HG03108 (cell line): Measurements from ENCODE around the gene TRPV4.

Experiments
- ATAC-seq: cut with Tn5 transposase; IDR thresholded peaks from one replicate; pipeline ENCODE4 v1.9.1; 2021; ENCODE audit warnings: moderate library complexity; ENCODE audit not compliant: unreplicated experiment

TRPV4 gene

GRCh38 chr12:109764776-109765445 is 68.3 kb downstream of the TRPV4 start:
- ATAC-seq = no peak

- no peak for ATAC-seq
Observed at GRCh38 chr12:109764123-109764522, 69.1 kb downstream of the TRPV4 start.

DNA sequence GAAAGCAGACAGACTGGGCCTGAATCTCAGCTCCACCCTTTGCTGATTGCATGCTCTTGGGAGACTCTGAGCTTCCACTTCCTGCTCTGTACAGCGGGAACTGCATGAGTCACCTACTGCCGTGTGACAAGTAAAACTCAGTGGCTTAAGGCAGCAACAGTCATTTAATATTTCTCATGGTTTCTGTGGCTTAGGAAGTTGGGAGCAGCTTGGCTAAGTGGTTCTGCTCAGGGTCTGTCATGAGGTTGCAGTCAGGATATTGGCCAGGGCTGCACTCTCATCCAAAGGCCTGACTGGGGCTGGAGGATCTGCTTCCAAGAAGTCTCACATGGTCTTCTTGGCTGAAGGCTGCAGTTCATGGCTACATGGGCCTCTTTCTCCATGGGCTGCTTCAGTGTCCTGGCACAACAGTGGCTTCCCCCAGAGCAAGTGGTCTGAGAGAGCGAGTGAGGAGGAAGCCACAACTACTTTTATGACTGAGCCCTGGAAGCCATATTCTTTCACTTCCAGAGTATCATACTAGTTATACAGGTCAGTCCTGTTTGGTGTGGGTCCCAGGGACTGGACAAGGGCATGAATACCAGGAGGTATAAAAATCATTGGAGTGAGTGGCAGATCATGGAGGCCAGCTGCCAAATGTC is 69.9 kb downstream of the TRPV4 start:
- ATAC-seq = no peak

- no peak for ATAC-seq
Observed at GRCh38 chr12:109762673-109763191, 70.5 kb downstream of the TRPV4 start.

DNA sequence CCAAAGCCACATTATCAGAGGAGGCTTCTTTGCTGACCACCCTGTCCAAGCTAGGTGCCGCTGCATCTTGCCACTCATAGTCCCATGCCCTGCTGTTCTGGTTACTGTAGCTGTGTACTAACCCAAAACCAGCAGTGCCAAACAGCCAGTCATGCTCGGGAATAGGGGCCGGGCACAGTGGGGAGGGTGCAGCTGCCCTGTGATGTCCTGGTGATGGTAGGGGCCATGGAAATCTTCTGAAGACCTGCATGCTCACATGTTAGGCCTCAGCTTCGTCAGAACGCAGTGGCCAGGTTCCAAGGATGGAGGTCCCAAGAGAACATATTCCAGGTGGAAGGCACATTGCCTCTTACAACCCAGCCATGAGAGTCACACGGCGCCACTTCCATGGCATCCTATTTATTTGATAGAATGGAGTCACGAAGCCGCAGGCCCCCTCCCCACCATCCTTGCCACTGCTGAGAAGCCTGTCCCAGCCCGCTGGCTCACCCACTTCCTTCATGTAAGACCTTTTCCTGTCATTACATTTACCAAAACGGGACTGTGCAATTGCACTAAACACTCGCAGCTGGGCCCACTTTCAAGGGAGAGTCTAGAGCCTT is 71.0 kb downstream of the TRPV4 start:
- ATAC-seq = no peak

DNA sequence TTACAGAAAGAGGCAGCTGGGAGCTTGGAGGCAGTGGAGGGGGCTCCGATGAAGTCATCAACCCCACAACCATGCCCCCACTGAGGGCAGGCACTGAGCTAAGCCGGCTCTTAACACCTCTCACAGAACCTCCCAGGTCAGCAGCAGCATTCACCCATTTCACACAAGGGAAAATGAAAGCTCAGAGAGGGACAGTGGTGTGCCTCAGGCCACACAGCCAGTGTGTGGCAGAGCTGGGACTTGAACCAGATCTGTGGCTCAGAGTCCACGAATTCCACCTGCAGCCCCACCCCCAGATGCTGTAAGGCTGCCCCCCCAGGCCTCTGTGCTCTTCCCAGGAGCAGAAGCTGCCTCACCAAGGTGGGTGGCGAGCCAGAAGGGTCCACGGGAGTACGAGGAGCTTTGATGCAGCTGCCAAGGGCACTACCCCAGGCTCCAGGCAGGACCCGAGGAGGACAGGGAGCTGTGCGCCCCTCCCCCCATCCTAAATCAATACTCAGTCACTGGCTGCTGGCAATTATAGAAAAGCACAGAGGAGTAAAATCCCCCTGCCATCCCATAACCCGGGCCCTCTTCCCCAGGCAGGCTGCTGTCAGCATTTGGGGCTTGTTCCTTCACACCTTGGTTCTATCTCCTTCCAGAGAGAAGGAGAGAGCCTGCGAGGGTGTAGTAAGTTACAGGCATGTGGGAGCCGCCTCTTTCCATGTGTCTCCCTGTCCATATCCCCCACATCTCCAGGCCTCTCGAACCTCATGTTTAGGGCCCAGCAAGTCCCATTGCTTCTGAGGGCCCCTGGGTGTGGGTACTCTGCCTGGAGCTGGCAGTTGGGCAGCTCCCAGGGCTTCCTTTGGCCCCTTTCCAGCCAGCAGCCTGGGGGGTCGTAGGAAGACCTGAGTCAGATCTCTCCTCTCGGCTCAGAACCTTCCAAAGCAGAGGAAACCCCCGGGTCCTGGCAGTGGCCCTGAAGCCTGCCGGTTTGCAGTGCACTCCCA is 72.0 kb downstream of the TRPV4 start:
- no peak for ATAC-seq

GRCh38 chr12:109760031-109760929 is 72.9 kb downstream of the TRPV4 start:
- no peak for ATAC-seq

GRCh38 chr12:109759595-109759994 is 73.6 kb downstream of the TRPV4 start:
- ATAC-seq = no peak

GRCh38 chr12:109758426-109759420 is 74.5 kb downstream of the TRPV4 start:
- no peak for ATAC-seq

GRCh38 chr12:109757671-109758265 is 75.4 kb downstream of the TRPV4 start:
- no peak for ATAC-seq

- no peak for ATAC-seq
Observed at GRCh38 chr12:109756457-109756856, 76.7 kb downstream of the TRPV4 start.

- ATAC-seq = no peak
Observed at GRCh38 chr12:109753959-109754358, 79.2 kb downstream of the TRPV4 start.

DNA sequence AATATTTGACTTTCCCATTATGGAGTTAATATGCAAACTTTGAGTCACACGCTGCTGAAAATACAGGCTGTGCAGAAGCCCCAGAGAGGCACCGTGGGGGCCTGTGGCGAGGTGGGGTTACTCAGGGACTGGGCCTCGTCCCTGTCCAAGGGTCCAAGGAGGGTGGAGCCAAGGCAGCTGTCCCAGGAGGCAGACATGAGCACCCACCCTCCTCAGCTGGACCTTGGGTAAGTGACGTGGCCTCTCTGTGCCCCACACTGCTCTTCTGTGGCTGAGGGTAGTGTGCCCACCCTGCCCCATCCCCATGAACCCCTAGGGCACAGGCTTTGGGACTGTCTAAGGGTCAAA is 80.2 kb downstream of the TRPV4 start:
- no peak for ATAC-seq

DNA sequence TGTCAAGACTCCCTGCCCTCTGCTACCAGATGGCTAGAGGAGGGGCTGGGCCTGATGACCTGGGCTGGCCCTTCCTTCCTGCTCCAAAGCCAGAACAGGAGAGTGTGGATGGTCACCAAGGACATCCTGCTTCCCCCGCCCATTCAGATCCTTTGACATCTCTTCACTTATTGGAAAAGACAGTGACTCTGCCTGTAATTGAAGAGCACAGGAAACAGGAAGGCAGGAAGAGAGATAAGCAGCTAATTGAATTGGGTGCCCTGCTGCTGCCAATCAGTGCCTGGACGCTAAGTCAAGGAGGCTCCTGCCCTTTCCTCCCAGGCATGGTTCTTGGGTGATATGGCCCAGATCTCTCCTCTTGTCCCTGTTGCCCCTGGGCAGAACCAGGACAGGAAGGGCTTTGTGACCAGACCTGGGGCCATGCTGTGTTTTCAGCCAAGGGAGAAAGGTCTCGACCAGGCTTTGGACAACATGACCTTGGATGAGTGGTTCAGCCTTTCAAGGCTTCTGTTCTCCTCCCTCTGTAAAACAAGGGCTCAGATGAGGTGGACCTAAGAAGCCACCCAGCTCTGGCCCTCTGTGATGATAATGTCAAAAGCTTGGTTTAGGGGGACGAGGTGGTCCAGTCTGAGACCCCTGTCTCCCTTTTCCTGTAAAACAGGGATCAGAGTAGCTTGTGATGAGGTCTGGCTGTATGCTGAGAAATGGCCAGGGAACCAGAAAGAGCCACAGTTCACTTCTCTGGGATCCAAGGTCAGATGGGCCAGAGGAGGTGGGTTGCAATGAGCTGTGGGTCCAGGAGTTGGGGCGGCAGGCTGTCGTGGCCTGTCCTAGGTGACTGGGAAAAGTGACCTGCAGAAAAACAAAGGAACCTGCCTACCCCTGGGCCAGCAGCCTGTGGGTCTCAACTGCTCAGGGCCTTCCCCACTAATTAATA is 80.8 kb downstream of the TRPV4 start:
- no peak for ATAC-seq

GRCh38 chr12:109744986-109745942 is 87.9 kb downstream of the TRPV4 start:
- no peak for ATAC-seq

GRCh38 chr12:109744026-109744425 is 89.2 kb downstream of the TRPV4 start:
- ATAC-seq = no peak
